Transverse colon (tissue), 3 donors: ENCODE measurements around the gene EML5.

ENCODE experiments used
- CTCF ChIP-seq, 5 experiments: fragments of 200-600 bp in 3 of 5; fragments of 450-650 bp in 2 of 5; sonication (generic) in 3 of 5; IDR thresholded peaks; 1 replicate in 2 of 5; 2 replicates in 3 of 5; pipeline ENCODE4 v1.5.1; 2016 to 2017; ENCODE audit warnings: antibody characterized with exemption in 5 of 5, inconsistent platforms in 3 of 5, mild to moderate bottlenecking in 2 of 5, moderate library complexity in 1 of 5
- EP300 ChIP-seq: sonication (generic); formaldehyde crosslinking; IDR thresholded peaks from one replicate; pipeline ENCODE4 v1.6.1; 2017; ENCODE audit warnings: antibody characterized with exemption, low read depth
- POLR2A ChIP-seq: fragments of 450-650 bp; IDR thresholded peaks from one replicate; pipeline ENCODE4 v1.6.1; 2016; ENCODE audit warnings: antibody characterized with exemption, mild to moderate bottlenecking, moderate library complexity

DNA sequence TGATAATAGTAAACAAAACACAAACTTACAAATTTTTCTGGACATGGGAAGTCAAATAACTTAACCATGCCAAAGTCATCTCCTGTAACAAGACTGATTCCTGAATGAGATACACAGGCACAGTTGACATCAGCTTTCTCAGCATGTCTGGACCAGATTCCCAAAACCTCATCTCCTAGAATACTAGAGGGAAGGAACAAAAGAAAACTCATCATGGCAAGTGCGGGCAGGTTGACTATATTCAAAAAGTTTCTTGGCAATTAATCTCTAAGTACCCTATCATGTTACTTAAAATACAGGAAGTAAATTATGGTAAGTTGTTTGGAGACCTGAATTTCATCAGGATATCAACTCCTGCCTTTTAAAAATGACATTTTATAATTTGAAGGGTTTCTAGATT, 176.1 kb downstream of the EML5 start:
- no peak for TF ChIP-seq CTCF (IDR thresholded peaks at IDR 0.05)
- no peak for TF ChIP-seq POLR2A
- TF ChIP-seq EP300, result no peak
